Right lobe of liver (tissue), 6 donors: ENCODE data around the gene ZNF765. TPM values are rescaled to one million over a fixed set of nuclear protein-coding genes. Genes with fewer than 3 reads are reported as not detected.
"Not testable (repeated sequence)": the region's sequence is repeated elsewhere in the genome, so short reads cannot be mapped to it uniquely, and the experiment has no call there.

Experiments used
- ATAC-seq, 4 donors: fragments of 200-7000 bp; cut with Tn5 transposase; one replicate each; pipeline ENCODE4 v1.9.1; 2020; ENCODE audit warnings: mild to moderate bottlenecking in 4 of 4, moderate library complexity in 4 of 4
- DNase-seq, 3 donors: peaks; one replicate each; pipeline ENCODE4 v3.0.0-alpha.2; 2020
- H3K27ac ChIP-seq, 3 donors: fragments of 200-600 bp; one replicate each; pipeline ENCODE4 v1.8.0; 2022
- H3K27me3 ChIP-seq, 2 donors: fragments of 200-600 bp; one replicate each; pipeline ENCODE4 v1.8.0; 2022
- H3K36me3 ChIP-seq, 4 donors: fragments of 200-600 bp; sonication (generic) in 1 of 4; one replicate each; pipeline versions ENCODE4 v1.5.1 to v1.8.0; 2017 to 2022; ENCODE audit warnings: control low read depth in 1 of 4
- H3K4me1 ChIP-seq, 4 donors: fragments of 200-600 bp; sonication (generic) in 1 of 4; one replicate each; pipeline versions ENCODE4 v1.5.1 to v1.8.0; 2017 to 2022; ENCODE audit warnings: control low read depth in 1 of 4
- H3K4me3 ChIP-seq, 3 donors: fragments of 200-600 bp; one replicate each; pipeline ENCODE4 v1.8.0; 2022
- H3K9me3 ChIP-seq, 4 donors: fragments of 200-600 bp; sonication (generic) in 1 of 4; one replicate each; pipeline versions ENCODE4 v1.5.1 to v1.8.0; 2017 to 2022; ENCODE audit warnings: control low read depth in 1 of 4
- POLR2A ChIP-seq: fragments of 450-650 bp; IDR thresholded peaks from one replicate; pipeline ENCODE4 v1.6.1; 2017; ENCODE audit warnings: antibody characterized with exemption, mild to moderate bottlenecking
- WGBS: methylation state at CpG from one replicate; pipeline ENCODE4 v1.1.6; 2018; ENCODE audit warnings: low coverage, low lambda C conversion rate; ENCODE audit not compliant: insufficient coverage; ENCODE audit errors: missing lambda C conversion rate; 5-methylcytosine and 5-hydroxymethylcytosine counted together
- intact Hi-C, 2 donors: fragments of 100-400 bp; cut with DNase I; formaldehyde crosslinking; loops; one replicate each; pipeline versions ENCODE4 v1.11.2 to v1.14.1; 2022
- total RNA-seq, 6 experiments: library from RNA; depleted of rRNA in 2 of 6; stranded (reverse); fragments of >200 nt in 2 of 6; fragmentation: NEBNext Ultra II Directional in 3 of 6; extraction: Animal tissue kit (Norgen Biotek cat#: 25700) in 3 of 6; gene quantifications; one replicate each; pipeline versions ENCODE4 v1.1.0 to v1.2.4, GENCODE V29; 2016 to 2023
- TF ChIP-seq, protein P1 (sequence below), 4 donors: fragments of 200-600 bp in 3 of 4; fragments of 450-650 bp in 1 of 4; IDR thresholded peaks; one replicate each; pipeline versions ENCODE4 v1.5.1 to v1.8.0; 2016 to 2022; ENCODE audit warnings: antibody characterized with exemption in 4 of 4, mild to moderate bottlenecking in 2 of 4
- donor health status: DM: no; HTN: yes; CAD: no.
- donor health status: DM: no; HTN: no; CAD: no.
- donor health status: DM: no; HTN: no; CAD: no.
- donor health status: DM: no; HTN: yes; CAD: no.
- donor health status: DM: no; HTN: yes; CAD: no.

The ZNF765 gene
- total RNA-seq, 6 experiments from 2014 or later: 2.2 to 7.7 (median 3.8) TPM

GRCh38 chr19:53389978-53390377 is 5.0 kb upstream of the ZNF765 start:
- Histone ChIP-seq H3K4me3 (no peak overlapping the region), H3K27me3 (no peaks in the 10 kb centered on the region), H3K36me3 (no peaks in the 10 kb centered on the region), H3K27ac (no peak overlapping the region), H3K4me1 (peaks cover 0 to 5% (median 2%) of the 10 kb centered on the region in 4 donors), H3K9me3 (peaks cover 0 to 6% (median 0%) of the 10 kb centered on the region in 4 donors)
- DNase-seq (no peak), ATAC-seq (no peak)
- WGBS: 39% methylated on average over 13 of the region's 22 CpGs
- TF ChIP-seq, protein P1, sequence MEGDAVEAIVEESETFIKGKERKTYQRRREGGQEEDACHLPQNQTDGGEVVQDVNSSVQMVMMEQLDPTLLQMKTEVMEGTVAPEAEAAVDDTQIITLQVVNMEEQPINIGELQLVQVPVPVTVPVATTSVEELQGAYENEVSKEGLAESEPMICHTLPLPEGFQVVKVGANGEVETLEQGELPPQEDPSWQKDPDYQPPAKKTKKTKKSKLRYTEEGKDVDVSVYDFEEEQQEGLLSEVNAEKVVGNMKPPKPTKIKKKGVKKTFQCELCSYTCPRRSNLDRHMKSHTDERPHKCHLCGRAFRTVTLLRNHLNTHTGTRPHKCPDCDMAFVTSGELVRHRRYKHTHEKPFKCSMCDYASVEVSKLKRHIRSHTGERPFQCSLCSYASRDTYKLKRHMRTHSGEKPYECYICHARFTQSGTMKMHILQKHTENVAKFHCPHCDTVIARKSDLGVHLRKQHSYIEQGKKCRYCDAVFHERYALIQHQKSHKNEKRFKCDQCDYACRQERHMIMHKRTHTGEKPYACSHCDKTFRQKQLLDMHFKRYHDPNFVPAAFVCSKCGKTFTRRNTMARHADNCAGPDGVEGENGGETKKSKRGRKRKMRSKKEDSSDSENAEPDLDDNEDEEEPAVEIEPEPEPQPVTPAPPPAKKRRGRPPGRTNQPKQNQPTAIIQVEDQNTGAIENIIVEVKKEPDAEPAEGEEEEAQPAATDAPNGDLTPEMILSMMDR (IDR thresholded peaks at IDR 0.05): no peak
- intact Hi-C loops: no loop called here

DNA sequence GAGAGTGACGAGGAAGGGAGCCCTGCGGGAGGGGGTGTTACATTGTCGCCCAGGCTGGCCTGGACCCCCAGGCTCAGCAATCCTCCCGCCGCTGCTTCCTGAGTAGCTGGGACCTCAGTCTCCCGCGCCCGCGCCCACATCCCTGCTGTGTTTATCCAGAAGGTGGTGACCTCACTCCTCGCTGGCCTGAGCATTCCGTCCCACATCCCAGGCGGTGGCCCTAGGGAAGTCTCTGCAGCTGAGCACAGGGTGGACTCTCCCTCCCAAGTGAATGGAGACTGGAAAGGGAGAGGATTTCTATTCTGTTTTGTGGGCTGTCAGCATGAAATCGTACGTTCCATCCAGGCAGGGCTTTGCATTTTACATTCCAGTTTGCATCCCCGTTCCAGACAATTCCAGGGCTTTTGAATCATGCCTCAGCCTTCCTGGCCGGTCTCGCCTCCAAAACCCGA is 401 bp upstream of the ZNF765 start:
- Histone ChIP-seq H3K27me3 (no peaks in the 10 kb centered on the region), H3K4me3 (peak overlapping the region; percentile 76 to 85 (median 77)), H3K27ac (peak overlapping the region in 2 of 3 donors; percentile 12 to 20), H3K9me3 (peaks cover 0 to 2% (median 0%) of the 10 kb centered on the region in 4 donors), H3K36me3 (peaks cover 0 to 5% (median 0%) of the 10 kb centered on the region in 4 donors), H3K4me1 (peaks cover 0 to 7% (median 2%) of the 10 kb centered on the region in 4 donors)
- intact Hi-C loops: no loop called here
- 6% methylated on average over 9 of the region's 18 CpGs for WGBS
- ATAC-seq (peak; percentile 4 to 48 (median 32)), DNase-seq (peak; percentile 50 to 58 (median 51))
- no peak for TF ChIP-seq POLR2A
- TF ChIP-seq, protein P1 (IDR thresholded peaks at IDR 0.05): no peak

- H3K27ac ChIP-seq, H3K27me3 ChIP-seq, H3K4me1 ChIP-seq, DNase-seq, intact Hi-C loops, ATAC-seq, H3K9me3 ChIP-seq: not testable (repeated sequence)
- WGBS: 14% methylated on average over 9 of the region's 9 CpGs
- peaks cover 0 to 13% (median 1%) of the 10 kb centered on the region in 4 donors for H3K36me3 ChIP-seq
- H3K4me3 ChIP-seq: peak overlapping the region; percentile 76 to 85 (median 77)
Observed at GRCh38 chr19:53395840-53396524, 1.0 kb downstream of the ZNF765 start.

- H3K27me3 ChIP-seq: no peaks in the 10 kb centered on the region
- H3K4me3 ChIP-seq: no peak overlapping the region
- H3K9me3 ChIP-seq: no peaks in the 10 kb centered on the region
- intact Hi-C loops: no loop called here
- WGBS: 53% methylated on average over 1 of the region's 1 CpG
- DNase-seq (no peak), ATAC-seq (no peak)
- TF ChIP-seq POLR2A: no peak
- TF ChIP-seq, protein P1 (IDR thresholded peaks at IDR 0.05): no peak
- H3K36me3 ChIP-seq: peaks cover 0 to 13% (median 1%) of the 10 kb centered on the region in 4 donors
- H3K4me1 ChIP-seq: peaks cover 0 to 7% (median 2%) of the 10 kb centered on the region in 4 donors
- H3K27ac ChIP-seq: no peak overlapping the region
Observed at GRCh38 chr19:53396525-53396868, 1.5 kb downstream of the ZNF765 start.

- H3K27ac ChIP-seq, H3K4me3 ChIP-seq, ATAC-seq, H3K4me1 ChIP-seq, DNase-seq, H3K9me3 ChIP-seq, intact Hi-C loops, H3K27me3 ChIP-seq: not testable (repeated sequence)
- H3K36me3 ChIP-seq: peaks cover 0 to 20% (median 6%) of the 10 kb centered on the region in 4 donors
- WGBS: 100% methylated on average over 1 of the region's 1 CpG
Observed at GRCh38 chr19:53397918-53398317, 3.0 kb downstream of the ZNF765 start.
